Vagina (tissue), 2 donors: ENCODE results near the gene TTC38. TPM values are rescaled to one million over a fixed set of nuclear protein-coding genes. Genes with fewer than 3 reads are reported as not detected.

Experiments used
- DNase-seq, 2 donors: peaks; one replicate each; pipeline ENCODE4 v3.0.0-alpha.2; 2017; ENCODE audit errors: extremely low spot score in 2 of 2
- H3K27ac ChIP-seq: fragments of 200-600 bp; sonication (generic); one replicate; pipeline ENCODE4 v1.5.1; 2019
- H3K27me3 ChIP-seq: fragments of 200-600 bp; sonication (generic); one replicate; pipeline ENCODE4 v1.5.1; 2019
- H3K36me3 ChIP-seq, 2 donors: fragments of 200-600 bp; sonication (generic); one replicate each; pipeline ENCODE4 v1.5.1; 2017 to 2019
- H3K4me1 ChIP-seq: fragments of 200-600 bp; sonication (generic); one replicate; pipeline ENCODE4 v1.5.1; 2019
- H3K4me3 ChIP-seq, 2 donors: fragments of 200-600 bp; sonication (generic); 1 replicate in 1 of 2; 2 replicates in 1 of 2; pipeline ENCODE4 v1.5.1; 2016 to 2019
- H3K9me3 ChIP-seq: fragments of 200-600 bp; sonication (generic); one replicate; pipeline ENCODE4 v1.5.1; 2019
- CTCF ChIP-seq, 3 experiments: fragments of 450-650 bp in 2 of 3; fragments of 200-600 bp in 1 of 3; sonication (generic) in 1 of 3; IDR thresholded peaks; one replicate each; pipeline ENCODE4 v1.5.1; 2017 to 2019; ENCODE audit warnings: antibody characterized with exemption in 3 of 3, mild to moderate bottlenecking in 2 of 3, moderate library complexity in 2 of 3
- POLR2A ChIP-seq, 2 donors: fragments of 450-650 bp; IDR thresholded peaks; one replicate each; pipeline ENCODE4 v1.6.1; 2017; ENCODE audit warnings: antibody characterized with exemption in 2 of 2, mild to moderate bottlenecking in 2 of 2, moderate library complexity in 2 of 2
- POLR2AphosphoS5 ChIP-seq, 2 donors: sonication (generic); formaldehyde crosslinking; IDR thresholded peaks; one replicate each; pipeline ENCODE4 v1.9.0; 2017; ENCODE audit warnings: antibody characterized with exemption in 2 of 2, mild to moderate bottlenecking in 2 of 2, low read depth in 1 of 2; ENCODE audit not compliant: insufficient read depth in 1 of 2
- intact Hi-C: fragments of 100-400 bp; cut with DNase I; formaldehyde crosslinking; loops from one replicate; pipeline ENCODE4 v1.15.1; 2023
- total RNA-seq: library from RNA; depleted of rRNA; stranded (reverse); fragments of >200 nt; gene quantifications from one replicate; pipeline ENCODE4 v1.2.3, GENCODE V29; 2016

TTC38 gene
- total RNA-seq, 1 donor from 2014 or later = 58.7 TPM

DNA sequence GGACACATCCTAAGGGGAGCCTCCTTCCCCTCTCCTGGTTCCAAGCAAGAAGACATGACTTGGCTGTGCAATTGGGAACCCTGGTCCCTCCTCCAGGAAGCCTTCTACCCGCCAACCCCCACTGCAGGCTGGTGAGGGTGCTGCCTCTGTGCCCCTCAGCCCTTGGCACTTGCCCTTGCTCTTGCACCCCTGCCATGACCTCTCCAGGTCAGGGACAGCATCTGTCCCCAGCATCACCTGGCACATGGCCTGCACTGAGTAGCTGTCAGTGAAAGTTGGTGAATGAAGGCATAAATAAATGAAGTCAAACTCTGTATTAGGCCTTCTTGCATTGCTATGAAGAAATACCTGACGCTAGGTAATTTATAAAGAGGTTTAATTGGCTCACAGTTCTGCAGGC, 27.0 kb downstream of the TTC38 start:
- H3K27me3 ChIP-seq = no peaks in the 10 kb centered on the region
- H3K36me3 ChIP-seq = peaks cover 0 to 17% of the 10 kb centered on the region in 2 donors
- no peak overlapping the region for H3K4me3 ChIP-seq
- no peak overlapping the region for H3K27ac ChIP-seq
- TF ChIP-seq POLR2A (IDR thresholded peaks at IDR 0.05) (no peak), POLR2AphosphoS5 (IDR thresholded peaks at IDR 0.05; ENCODE audit: insufficient read depth in 1 of 2, low read depth in 1 of 2) (no peak), CTCF (IDR thresholded peaks at IDR 0.05) (no peak)
- DNase-seq = no peak
- intact Hi-C loops = loop anchor here (5.0 to 10.0 kb wide), 2 partner anchors 172 to 300 kb away; no protein-coding TSS in a partner anchor
- peaks cover 20% of the 10 kb centered on the region for H3K4me1 ChIP-seq
- no peaks in the 10 kb centered on the region for H3K9me3 ChIP-seq

DNA sequence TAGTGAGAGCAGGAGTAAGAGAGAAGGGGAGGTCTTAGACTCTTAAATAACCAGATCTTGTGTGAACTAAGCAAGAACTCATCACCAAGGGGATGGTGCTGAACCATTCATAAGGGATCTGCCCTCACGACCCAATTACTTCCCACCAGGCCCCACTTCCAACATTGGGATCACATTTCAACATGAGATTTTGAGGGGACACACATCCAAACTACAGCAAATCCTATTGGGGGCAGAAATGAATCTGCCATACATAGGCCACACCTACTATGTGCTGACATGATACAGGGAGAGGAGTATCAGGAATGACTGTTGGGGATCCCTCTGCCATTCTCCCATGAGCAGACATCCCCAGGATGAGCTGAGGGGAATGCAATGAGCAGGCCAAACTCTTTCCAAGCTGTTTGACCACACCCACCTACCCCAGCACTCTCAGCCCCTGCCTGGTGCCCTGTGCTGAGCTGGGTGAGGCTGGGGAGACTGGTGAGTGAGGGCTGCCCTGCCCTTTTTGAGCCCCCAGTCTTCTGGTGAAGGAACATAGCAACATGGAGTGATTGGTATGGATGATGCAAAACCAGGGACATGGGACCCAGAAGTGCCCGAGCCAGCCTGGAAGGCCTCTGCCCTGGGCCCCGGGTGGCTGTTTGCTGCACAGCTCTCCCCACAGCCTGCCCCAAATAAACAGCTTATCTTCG, 27.6 kb downstream of the TTC38 start:
- TF ChIP-seq POLR2AphosphoS5 (IDR thresholded peaks at IDR 0.05; ENCODE audit: insufficient read depth in 1 of 2, low read depth in 1 of 2) (no peak), POLR2A (IDR thresholded peaks at IDR 0.05) (no peak), CTCF (IDR thresholded peaks at IDR 0.05) (no peak)

DNA sequence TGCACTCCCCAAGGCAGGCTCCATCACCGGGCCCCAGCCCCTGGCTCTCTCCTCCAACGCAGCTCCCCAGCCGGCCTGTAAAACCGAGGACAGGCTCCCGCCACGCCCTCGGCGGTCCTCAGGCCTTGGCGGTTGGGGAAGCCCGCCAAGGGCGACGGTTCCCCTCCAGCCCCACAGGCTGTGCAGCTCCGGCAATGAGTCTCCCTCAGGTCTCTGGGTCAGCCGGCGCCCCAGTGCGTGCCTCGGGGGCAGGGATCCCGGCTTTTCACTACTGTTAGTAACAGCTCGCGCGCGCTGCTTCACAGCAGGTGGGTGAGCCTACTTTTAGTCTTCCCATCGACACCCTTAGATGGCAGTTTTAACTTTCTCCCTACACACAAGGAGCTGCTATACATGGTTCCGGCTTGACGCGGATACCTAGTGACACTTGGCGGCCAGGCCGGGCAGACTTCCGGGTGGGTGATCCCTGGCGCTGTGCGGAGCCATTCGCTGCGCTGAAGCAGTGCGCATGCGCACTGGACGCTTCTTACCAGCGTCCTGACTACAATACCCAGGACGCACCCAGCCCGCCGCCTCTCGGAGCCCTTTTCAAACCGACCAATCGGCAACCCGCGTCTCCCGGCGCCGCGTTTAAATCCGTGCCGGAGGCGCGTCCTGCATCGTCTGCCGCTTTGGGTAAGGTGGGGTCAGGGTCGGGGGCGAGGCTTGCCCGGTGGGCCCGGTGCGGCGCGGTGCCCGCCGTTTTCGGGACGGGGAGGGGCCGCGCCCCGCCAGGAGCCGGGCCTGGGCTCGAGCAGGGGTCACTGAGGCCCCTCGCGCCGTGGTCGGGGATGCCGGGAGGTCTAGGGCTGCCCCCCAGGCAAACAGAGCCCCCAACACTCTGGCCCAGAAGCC, 28.7 kb downstream of the TTC38 start, which contains the start of gene GTSE1:
Gene GTSE1 (plus strand): TSS at position 614 of the 894 bp plus-strand sequence. CDS start 531 bp downstream, outside the sequence.
- H3K4me3 ChIP-seq = peak within 1 kb of the TSS; percentile 60 to 66
- peaks cover 0 to 12% of the 10 kb centered on the region in 2 donors for H3K36me3 ChIP-seq
- no peaks in the 10 kb centered on the region for H3K9me3 ChIP-seq
- H3K27me3 ChIP-seq = no peaks in the 10 kb centered on the region
- intact Hi-C loops = loop anchor here (5.0 to 10.0 kb wide), 2 partner anchors 174 to 302 kb away; no protein-coding TSS in a partner anchor
- H3K27ac ChIP-seq = peak within 1 kb of the TSS; percentile 93
- TF ChIP-seq CTCF (IDR thresholded peaks at IDR 0.05) (peak in 1 of 3 experiments; percentile 24), POLR2A (IDR thresholded peaks at IDR 0.05) (no peak), POLR2AphosphoS5 (IDR thresholded peaks at IDR 0.05; ENCODE audit: insufficient read depth in 1 of 2, low read depth in 1 of 2) (peak; percentile 80 to 97)
- peak in 1 of 2 donors; percentile 95 for DNase-seq
- peaks cover 20% of the 10 kb centered on the region for H3K4me1 ChIP-seq

More for the DNA sequence above, 27.6 kb downstream of the TTC38 start:
- H3K4me3 ChIP-seq = peak overlapping the region; percentile 60 to 66
- H3K27me3 ChIP-seq = no peaks in the 10 kb centered on the region
- peaks cover 20% of the 10 kb centered on the region for H3K4me1 ChIP-seq
- no peaks in the 10 kb centered on the region for H3K9me3 ChIP-seq
- no peak for DNase-seq
- intact Hi-C loops = loop anchor here (5.0 to 10.0 kb wide), 2 partner anchors 173 to 301 kb away; no protein-coding TSS in a partner anchor
- peak overlapping the region; percentile 93 for H3K27ac ChIP-seq
- H3K36me3 ChIP-seq = peaks cover 0 to 17% of the 10 kb centered on the region in 2 donors

- Histone ChIP-seq H3K4me1 (peaks cover 20% of the 10 kb centered on the region), H3K36me3 (peaks cover 0 to 6% of the 10 kb centered on the region in 2 donors), H3K4me3 (peak overlapping the region; percentile 60 to 66), H3K9me3 (no peaks in the 10 kb centered on the region), H3K27me3 (no peaks in the 10 kb centered on the region), H3K27ac (peak overlapping the region; percentile 93)
- intact Hi-C loops = loop anchor here (5.0 to 10.0 kb wide), 2 partner anchors 175 to 302 kb away; no protein-coding TSS in a partner anchor
- TF ChIP-seq POLR2A (IDR thresholded peaks at IDR 0.05) (no peak), CTCF (IDR thresholded peaks at IDR 0.05) (no peak), POLR2AphosphoS5 (IDR thresholded peaks at IDR 0.05; ENCODE audit: insufficient read depth in 1 of 2, low read depth in 1 of 2) (no peak)
- DNase-seq = no peak
Observed at GRCh38 chr22:46297151-46297812, 29.5 kb downstream of the TTC38 start.
